GM13976 (cell line): ENCODE results near the gene STX1A.

ENCODE experiments used
- DNase-seq: peaks from one replicate; pipeline ENCODE4 v3.0.0; 2012; ENCODE audit warnings: low spot score
- in situ Hi-C: fragments of 300-500 bp; cut with MboI; formaldehyde crosslinking; loops from one replicate; pipeline ENCODE4 v1.12.0; 2022; ENCODE audit warnings: low sequenced_read_pairs, mixed read lengths, inconsistent platforms; ENCODE audit not compliant: unreplicated experiment
- TF ChIP-seq, protein P1 (sequence below): IDR thresholded peaks from 2 replicates; pipeline ENCODE4 v1.5.1; 2012; ENCODE audit warnings: borderline replicate concordance, mild to moderate bottlenecking; ENCODE audit not compliant: insufficient read depth; ENCODE audit errors: extremely low read depth, missing control alignments, control extremely low read depth

The STX1A gene

GRCh38 chr7:73718905-73719805 lies at the start of gene STX1A:
Gene STX1A (minus strand): TSS chr7:73719669. CDS start chr7:73719631, 38 bp downstream.
- in situ Hi-C loops, result loop anchor here (10.0 kb wide), 1 partner anchor 104 kb away; no protein-coding TSS in a partner anchor
- TF ChIP-seq, protein P1, sequence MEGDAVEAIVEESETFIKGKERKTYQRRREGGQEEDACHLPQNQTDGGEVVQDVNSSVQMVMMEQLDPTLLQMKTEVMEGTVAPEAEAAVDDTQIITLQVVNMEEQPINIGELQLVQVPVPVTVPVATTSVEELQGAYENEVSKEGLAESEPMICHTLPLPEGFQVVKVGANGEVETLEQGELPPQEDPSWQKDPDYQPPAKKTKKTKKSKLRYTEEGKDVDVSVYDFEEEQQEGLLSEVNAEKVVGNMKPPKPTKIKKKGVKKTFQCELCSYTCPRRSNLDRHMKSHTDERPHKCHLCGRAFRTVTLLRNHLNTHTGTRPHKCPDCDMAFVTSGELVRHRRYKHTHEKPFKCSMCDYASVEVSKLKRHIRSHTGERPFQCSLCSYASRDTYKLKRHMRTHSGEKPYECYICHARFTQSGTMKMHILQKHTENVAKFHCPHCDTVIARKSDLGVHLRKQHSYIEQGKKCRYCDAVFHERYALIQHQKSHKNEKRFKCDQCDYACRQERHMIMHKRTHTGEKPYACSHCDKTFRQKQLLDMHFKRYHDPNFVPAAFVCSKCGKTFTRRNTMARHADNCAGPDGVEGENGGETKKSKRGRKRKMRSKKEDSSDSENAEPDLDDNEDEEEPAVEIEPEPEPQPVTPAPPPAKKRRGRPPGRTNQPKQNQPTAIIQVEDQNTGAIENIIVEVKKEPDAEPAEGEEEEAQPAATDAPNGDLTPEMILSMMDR, result no peak
- DNase-seq, result peak; percentile 97

DNA sequence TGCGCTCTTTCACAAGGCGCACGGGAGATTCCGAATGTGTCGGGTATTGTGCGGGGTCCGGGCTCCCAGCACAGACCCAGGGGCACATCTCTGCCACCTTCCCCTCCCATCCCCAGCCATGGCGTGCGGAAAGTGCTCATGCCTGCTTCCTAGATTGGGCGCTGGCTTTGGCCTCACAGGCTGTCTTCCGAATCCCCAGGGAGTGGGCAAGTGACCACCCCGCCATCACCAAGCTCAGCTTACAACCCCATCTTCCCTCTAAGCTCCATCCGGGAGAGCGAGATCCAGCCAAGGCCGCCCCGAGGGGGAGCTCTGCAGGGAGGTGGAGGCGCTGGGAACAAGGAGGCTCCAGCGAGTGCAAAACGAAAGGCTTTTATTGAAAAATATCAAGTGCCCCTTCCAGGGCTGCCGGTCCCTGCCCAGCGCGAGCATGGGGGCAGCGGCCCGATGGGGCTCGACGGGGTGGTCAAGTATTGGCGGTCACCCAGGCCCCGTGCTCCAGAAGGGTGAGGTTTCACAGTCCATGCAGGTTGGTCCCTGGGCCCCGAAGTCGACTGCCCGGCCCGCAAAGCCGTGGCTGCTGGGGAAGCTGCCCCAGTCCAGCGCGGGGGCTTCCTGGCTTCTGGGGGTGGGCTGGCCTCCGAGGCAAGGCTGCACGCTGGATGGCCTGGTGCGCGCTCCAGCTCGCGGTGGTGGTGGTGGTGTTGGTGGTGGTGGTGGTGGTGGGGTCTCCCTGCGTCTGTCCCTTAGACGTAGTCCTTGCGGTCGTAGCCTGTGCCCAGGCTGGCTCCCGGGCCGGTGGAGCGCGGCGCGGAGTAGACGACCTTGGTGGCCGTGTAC lies 49.4 kb upstream of the STX1A start:
- in situ Hi-C loops, result no loop called here
- no peak for DNase-seq
- TF ChIP-seq, protein P1, result no peak

GRCh38 chr7:73766556-73767229 lies 47.2 kb upstream of the STX1A start:
- TF ChIP-seq, protein P1, result no peak

GRCh38 chr7:73762659-73762999 lies 43.2 kb upstream of the STX1A start:
- in situ Hi-C loops, result no loop called here
- TF ChIP-seq, protein P1, result no peak
- no peak for DNase-seq

More at GRCh38 chr7:73766556-73767229, 47.2 kb upstream of the STX1A start:
- DNase-seq, result no peak
- in situ Hi-C loops, result no loop called here

DNA sequence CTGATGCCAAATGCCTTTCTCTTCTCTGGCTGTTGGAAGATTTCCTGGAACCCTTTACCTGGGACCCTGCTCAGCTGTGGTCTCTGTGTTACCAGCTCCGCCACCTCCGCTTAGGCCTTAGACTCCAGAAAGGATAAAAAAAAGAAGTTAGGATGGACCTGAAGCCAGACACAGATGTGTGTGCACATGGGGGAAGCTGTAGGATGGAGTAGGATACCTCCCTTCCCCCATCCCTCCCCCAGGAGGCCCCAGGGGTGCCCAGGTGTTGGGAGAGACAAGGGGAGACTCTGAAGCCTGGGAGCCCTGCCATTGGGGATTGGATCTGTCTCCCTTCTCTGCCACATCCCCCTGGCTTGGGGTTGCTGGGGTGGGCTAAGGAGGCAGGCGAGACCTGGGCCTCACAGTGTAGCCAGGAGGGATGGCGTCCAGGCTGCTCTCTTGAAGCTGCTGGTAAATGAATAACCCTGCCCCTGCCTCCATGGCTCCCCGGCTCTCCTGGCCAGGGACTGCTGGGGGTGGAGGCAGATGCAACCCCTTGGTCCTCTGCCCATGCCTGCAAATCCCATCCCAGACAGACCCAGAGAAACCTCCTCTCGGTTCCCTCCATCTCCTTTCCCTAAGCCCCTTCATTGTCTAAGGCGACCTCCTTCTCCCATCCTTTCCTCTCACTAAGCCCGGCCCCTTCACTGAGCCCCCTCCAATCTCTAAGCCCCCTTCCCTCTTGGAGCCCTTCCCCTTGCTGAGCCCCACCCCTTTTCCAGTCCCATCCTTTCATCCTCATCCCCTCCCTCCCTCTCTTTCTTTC lies 42.6 kb upstream of the STX1A start:
- TF ChIP-seq, protein P1, result no peak
- in situ Hi-C loops, result no loop called here
- DNase-seq, result no peak
